AG04450 (cell line): ENCODE results near the gene ADGRD1. TPM values are rescaled to one million over a fixed set of nuclear protein-coding genes. Genes with fewer than 3 reads are reported as not detected.
"Not testable (repeated sequence)": the region's sequence is repeated elsewhere in the genome, so short reads cannot be mapped to it uniquely, and the experiment has no call there.

Experiments
- CTCF ChIA-PET: fragments of 300-600, 350-600 bp; formaldehyde crosslinking; extraction: SDS; loops from one replicate; lab custom pipeline; 2022; ENCODE audit warnings: antibody characterized with exemption, inconsistent platforms; lab: Charles Lee
- POLR2A ChIA-PET: fragments of 350-600 bp; formaldehyde crosslinking; extraction: SDS; loops from one replicate; lab custom pipeline; 2021; ENCODE audit warnings: antibody characterized with exemption, inconsistent platforms; lab: Yijun Ruan, JAX
- DNase-seq: peaks from one replicate; pipeline ENCODE4 v3.0.0-alpha.2; 2011; ENCODE audit warnings: low read depth, low spot score
- H3K27ac ChIP-seq: one replicate; pipeline ENCODE4 v1.5.1; 2012; ENCODE audit warnings: low read depth, low read length, control low read depth
- H3K27me3 ChIP-seq: one replicate; pipeline ENCODE4 v1.6.0; 2012; ENCODE audit warnings: low read length; ENCODE audit not compliant: control insufficient read depth, insufficient read depth
- H3K4me3 ChIP-seq: 2 replicates; pipeline ENCODE4 v1.5.1; 2011; ENCODE audit warnings: mild to moderate bottlenecking, low read depth, low read length, control low read depth
- H3K9me3 ChIP-seq: 2 replicates; pipeline ENCODE4 v1.5.1; 2012; ENCODE audit warnings: low read length; ENCODE audit not compliant: control insufficient read depth, insufficient read depth
- CTCF ChIP-seq: IDR thresholded peaks from 2 replicates; pipeline ENCODE4 v1.5.1; 2011; ENCODE audit warnings: low read depth, low read length, control low read depth, inconsistent platforms
- polyA plus RNA-seq: library from polyadenylated mRNA; depleted of rRNA; stranded (reverse); fragments of >200 nt; gene quantifications from 2 replicates; pipeline ENCODE4 v1.2.3, GENCODE V29; 2011

ADGRD1 gene
- polyA plus RNA-seq, 1 experiment = 0.05 TPM

DNA sequence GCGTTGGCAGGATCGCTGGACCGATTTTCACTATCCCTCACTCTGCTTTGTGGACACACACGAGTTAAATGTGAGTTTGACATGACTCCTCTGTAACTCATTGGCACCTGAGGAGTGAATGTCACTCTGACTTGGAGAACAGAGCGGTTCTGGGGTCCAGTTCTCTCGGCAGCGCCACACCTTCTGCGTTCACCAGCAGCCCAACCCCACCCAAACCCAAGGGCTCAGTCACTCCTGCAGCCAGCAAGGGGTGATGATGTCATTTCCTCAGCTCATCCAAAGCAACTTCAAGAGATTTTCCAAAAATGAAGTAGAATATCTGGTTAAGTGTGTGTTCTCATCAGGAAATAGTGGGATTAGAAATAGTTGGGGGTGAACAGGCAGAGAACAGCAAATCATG lies 36.3 kb downstream of the ADGRD1 start:
- Histone ChIP-seq H3K9me3 (peaks cover 40% of the 10 kb centered on the region), H3K27me3 (no peaks in the 10 kb centered on the region), H3K27ac (no peak overlapping the region), H3K4me3 (no peak overlapping the region)
- no peak for TF ChIP-seq CTCF
- ChIA-PET CTCF (no interaction called here), POLR2A (no interaction called here)
- DNase-seq = no peak

GRCh38 chr12:130992448-130992847 lies 38.7 kb downstream of the ADGRD1 start:
- CTCF ChIA-PET = no interaction called here
- POLR2A ChIA-PET = no interaction called here
- no peaks in the 10 kb centered on the region for H3K27me3 ChIP-seq
- no peak for TF ChIP-seq CTCF
- no peak overlapping the region for H3K4me3 ChIP-seq
- no peak for DNase-seq
- no peak overlapping the region for H3K27ac ChIP-seq
- H3K9me3 ChIP-seq = peaks cover 44% of the 10 kb centered on the region

DNA sequence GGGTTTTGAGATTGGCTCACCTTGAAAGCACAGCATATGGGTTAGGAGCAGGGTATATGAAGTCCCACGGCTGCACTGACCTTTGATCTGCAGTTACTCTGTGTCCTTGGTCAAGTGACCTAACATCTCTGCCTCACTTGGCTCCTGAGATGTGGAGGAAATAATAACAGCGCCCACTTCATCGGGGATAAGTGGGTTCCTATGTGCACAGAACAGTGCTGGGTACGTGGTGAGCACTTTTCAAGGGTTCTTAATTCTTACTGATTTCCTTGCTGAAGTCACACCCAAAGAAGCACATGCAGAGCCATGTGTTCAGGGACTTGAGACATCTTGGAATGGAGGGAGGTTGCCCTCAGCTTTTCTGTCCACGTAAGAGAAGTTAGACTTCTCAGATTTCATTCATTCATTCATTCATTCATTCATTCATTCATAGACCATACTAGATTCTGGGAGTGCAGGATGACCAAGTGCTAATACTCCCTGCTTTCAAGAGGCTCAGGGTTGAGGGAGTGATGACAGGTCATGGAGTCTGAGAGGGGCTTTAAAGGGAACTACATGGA lies 39.4 kb downstream of the ADGRD1 start:
- CTCF ChIA-PET = no interaction called here
- H3K9me3 ChIP-seq = peaks cover 50% of the 10 kb centered on the region
- POLR2A ChIA-PET = no interaction called here
- H3K27ac ChIP-seq = no peak overlapping the region
- no peak for DNase-seq
- TF ChIP-seq CTCF = no peak
- no peak overlapping the region for H3K4me3 ChIP-seq
- no peaks in the 10 kb centered on the region for H3K27me3 ChIP-seq

- ChIA-PET POLR2A (no interaction called here), CTCF (no interaction called here)
- Histone ChIP-seq H3K27me3 (no peaks in the 10 kb centered on the region), H3K27ac (no peak overlapping the region), H3K9me3 (peaks cover 48% of the 10 kb centered on the region), H3K4me3 (no peak overlapping the region)
- no peak for TF ChIP-seq CTCF
- DNase-seq = no peak
Observed at GRCh38 chr12:130993759-130994670, 40.3 kb downstream of the ADGRD1 start.

DNA sequence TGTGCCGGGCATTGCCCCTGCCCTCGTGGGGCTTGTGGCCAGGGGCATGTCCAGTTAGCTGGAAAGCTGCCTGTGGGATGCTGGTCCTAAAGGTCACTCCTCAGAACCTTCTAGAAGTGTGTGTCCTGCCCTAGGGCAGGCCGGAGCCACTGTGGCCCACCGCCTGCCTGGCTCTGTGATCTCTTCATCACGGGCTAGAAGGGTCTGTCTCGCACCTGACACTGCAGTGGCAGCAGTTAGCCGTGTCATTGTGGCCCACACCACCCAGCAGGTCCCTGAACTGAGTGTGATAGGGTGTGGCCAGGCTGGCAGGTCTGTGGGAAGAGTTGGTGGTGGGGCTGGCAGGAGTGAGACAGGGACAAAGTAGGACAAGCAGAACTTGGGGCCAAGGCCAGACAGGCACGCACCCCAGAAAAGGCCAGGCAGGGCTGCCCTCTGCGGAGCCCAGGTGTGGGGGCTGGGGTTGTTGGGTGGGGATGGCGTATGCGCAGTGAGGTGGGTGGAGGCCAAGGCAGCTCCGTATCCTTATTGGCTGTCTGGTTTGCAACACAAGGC lies 41.2 kb downstream of the ADGRD1 start:
- no peak for DNase-seq
- H3K4me3 ChIP-seq = no peak overlapping the region
- TF ChIP-seq CTCF = no peak
- ChIA-PET CTCF (no interaction called here), POLR2A (no interaction called here)
- H3K27ac ChIP-seq = no peak overlapping the region
- peaks cover 46% of the 10 kb centered on the region for H3K9me3 ChIP-seq
- no peaks in the 10 kb centered on the region for H3K27me3 ChIP-seq

DNA sequence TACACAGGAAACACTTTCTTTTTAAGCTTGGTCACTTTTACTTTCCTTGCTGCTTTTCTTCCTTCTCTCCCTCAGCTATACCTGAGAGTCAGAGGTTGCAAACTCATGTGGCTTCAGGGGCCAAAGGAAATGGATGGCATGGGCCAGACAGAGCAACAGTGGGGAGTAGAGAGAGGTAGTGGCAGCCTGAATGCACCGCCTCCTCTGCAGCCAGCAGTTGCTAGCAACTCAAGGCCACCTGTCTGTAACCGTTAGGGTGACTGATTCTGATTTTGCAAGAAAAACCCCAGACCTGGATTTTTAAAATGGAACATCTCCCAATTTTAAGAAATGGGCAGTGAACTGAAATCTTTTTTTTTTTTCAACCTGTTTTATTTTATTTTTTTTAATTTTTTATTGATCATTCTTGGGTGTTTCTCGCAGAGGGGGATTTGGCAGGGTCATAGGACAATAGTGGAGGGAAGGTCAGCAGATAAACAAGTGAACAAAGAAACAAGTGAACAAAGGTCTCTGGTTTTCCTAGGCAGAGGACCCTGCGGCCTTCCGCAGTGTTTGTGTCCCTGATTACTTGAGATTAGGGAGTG lies 41.8 kb downstream of the ADGRD1 start:
- POLR2A ChIA-PET, H3K4me3 ChIP-seq, CTCF ChIA-PET, DNase-seq, H3K27ac ChIP-seq, H3K27me3 ChIP-seq: not testable (repeated sequence)
- peaks cover 46% of the 10 kb centered on the region for H3K9me3 ChIP-seq
